HG03378 (cell line): ENCODE data around the gene LRRC25.
A peak's percentile ranks its signal among the peaks of the same experiment; 100 is the strongest.

Experiments used
- ATAC-seq: cut with Tn5 transposase; IDR thresholded peaks from one replicate; pipeline ENCODE4 v1.9.1; 2021; ENCODE audit warnings: mild to moderate bottlenecking, moderate library complexity; ENCODE audit not compliant: unreplicated experiment

Gene LRRC25

GRCh38 chr19:18436671-18437490 lies 39.5 kb upstream of the LRRC25 start:
- no peak for ATAC-seq

GRCh38 chr19:18435842-18436670 lies 38.6 kb upstream of the LRRC25 start:
- no peak for ATAC-seq

GRCh38 chr19:18435178-18435841 lies 37.9 kb upstream of the LRRC25 start:
- ATAC-seq, result no peak

GRCh38 chr19:18434411-18435175 lies 37.2 kb upstream of the LRRC25 start:
- ATAC-seq, result no peak

GRCh38 chr19:18433735-18434398 lies 36.4 kb upstream of the LRRC25 start:
- no peak for ATAC-seq

DNA sequence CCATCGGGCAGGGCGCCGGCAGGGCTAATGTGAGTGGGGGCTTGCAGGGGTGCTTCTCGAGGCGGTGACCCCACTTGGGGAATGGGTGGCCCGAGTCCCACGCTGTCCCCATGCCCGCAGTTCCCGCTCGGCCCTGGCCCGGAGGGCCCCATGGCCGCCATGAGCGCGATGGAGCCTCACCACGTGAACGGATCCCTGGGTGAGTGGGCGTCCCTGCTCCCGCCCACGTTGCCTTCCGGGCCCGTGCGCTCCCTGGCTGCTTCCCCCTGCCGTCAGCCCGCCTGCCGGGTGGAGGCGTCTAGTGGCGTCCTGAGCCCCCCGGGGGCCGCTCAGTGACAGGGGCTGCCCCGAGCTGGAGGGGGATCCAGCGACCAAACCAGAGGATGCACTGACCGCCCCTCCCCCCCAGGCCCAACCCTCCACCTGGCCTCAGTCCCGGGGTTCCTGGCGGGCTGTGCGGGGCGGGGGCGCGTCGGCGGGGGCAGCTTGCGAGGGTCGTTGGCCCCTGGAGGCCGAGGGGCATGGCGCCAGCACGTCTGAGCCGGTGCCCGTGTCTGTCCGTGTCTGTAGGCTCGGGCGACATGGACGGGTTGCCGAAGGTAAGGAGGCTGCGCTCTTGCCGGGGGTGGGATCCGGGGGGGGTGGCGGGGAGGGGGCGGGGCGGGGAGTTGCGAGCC lies 35.7 kb upstream of the LRRC25 start:
- no peak for ATAC-seq

DNA sequence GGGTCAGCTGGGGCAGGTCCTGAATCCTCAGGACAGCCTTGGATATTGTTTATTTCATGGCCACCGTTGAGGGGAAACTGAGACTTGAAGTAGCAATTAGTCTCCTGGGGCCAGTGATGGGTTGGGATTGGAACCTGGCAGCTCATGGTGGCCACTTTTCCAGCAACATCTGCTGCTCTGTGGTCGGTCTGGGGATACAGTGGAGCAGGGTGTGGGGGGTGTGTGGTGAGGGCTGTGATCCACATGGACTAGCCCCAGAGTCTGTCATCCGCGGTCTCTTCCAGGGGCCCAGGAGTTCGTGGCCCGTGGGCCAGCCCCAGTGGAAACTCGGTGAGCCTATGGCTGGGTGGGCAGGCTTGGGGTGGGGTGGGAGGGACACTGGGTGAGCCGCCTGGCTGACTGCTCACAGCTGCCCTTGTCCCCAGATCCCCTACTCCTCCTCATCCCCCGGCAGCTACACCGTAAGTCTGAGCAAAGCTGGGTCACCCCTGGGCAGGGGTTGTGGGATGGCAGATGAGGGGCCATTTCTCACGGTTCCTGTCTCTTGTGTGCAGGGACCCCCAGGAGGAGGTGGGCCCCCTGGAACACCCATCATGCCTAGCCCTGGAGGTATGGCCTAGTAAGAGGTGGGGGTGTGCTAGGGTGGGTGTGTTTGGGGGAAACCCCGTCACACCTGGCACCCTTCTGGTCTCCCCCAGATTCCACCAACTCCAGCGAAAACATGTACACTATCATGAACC lies 35.0 kb upstream of the LRRC25 start:
- no peak for ATAC-seq

DNA sequence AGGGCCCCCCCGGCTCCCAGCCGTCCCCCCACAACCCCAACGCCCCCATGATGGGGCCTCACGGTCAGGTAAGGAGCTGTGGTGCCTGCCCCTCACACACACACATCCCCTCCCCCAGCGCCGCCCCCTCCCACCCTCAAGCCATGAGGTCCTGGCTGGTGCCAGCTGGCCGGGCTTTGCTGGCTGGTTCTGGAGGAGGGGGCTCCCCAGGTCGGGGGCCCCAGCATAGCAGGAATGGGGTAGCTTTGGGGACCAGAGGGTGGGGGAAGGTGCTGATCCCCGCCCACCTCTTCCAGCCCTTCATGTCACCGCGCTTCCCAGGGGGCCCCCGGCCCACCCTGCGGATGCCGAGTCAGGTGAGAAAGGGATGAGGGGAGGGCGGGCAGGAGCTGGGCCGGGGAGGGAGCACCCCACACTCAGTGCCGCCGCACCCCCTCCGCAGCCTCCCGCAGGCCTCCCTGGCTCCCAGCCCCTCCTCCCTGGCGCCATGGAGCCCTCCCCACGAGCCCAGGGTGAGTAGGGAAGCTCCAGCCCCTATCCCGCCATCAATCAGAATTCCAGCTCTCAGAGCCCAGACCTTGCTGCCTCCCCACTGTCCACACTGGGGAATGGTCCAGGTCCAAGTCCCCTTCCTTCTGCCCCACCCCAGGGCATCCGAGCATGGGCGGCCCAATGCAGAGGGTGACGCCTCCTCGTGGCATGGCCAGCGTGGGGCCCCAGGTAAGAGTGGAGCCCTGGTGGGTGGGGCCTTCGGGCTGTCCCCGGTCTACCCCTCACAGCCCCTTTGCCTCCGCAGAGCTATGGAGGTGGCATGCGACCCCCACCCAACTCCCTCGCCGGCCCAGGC lies 34.2 kb upstream of the LRRC25 start:
- no peak for ATAC-seq

DNA sequence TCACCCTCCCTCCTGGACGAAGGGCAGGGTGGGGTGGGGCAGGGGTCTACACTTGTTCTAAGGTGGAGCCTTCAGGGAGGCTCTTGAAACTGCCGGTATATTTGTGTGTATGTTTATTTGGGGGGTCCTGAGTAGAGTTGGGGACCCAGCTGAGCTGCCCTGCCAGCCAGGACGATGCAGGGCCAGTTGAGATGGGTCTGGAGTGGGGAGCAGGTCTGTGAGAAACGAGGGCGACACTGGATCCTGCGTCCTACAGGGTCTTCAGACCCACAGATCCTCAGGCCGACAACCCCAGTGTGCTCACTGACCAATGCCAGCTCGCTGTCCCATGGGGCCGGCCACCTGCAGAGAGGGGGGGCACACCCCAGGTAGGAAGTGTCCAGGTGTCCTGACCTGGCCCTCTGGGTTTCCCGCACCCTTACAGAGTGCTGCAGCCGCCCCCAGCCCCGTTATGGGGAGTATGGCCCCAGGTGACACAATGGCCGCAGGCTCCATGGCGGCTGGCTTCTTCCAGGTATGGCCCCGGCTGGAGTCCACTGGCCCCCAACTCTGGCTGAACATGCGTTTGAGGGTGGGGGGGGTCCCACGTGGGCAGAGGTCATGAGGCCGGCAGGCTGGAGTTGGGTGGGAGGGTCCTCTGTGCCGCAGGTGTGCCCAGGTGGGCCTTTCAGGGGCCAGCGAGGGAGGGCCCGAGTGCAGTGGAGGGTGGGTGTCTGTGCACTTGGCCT lies 33.2 kb upstream of the LRRC25 start:
- ATAC-seq, result no peak

DNA sequence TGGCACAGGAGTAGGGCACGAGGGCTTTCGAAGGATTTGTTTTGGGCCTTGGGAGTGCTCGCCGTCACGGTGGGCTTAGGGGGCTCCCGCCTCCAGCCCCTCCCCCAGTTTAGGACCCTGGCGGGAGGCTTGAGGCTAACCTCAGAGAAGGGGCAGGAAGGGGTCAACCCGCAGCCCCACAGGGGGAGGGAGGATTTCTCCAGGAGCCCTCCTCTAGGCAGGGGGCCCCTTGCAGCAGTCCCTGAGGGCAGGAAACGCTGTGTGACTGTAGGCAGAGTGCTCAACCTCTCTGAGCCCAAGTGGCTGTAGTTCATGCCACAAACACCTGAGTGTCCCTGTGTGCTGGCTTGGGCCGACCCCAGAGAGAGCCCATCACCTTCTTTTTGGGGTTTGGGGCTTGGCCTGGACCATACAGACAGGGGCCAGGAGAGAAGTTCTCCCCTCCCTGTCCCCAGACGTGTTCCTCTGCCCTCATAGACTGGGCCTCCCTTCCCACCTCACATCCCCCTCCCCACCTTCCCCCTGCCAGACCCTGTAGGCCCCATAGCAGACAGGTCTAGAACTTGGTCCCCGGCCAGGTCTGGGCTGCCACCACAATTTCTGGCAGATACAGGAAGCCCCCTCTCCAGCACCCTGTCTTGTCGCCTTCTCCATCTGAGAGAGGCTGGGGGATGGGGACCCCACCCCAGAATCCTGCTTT lies 32.4 kb upstream of the LRRC25 start:
- no peak for ATAC-seq

- peak; percentile 45 for ATAC-seq
These were observed 31.6 kb upstream of the LRRC25 start for GRCh38 chr19:18428787-18429674.

GRCh38 chr19:18428173-18428786 lies 30.9 kb upstream of the LRRC25 start:
- no peak for ATAC-seq

DNA sequence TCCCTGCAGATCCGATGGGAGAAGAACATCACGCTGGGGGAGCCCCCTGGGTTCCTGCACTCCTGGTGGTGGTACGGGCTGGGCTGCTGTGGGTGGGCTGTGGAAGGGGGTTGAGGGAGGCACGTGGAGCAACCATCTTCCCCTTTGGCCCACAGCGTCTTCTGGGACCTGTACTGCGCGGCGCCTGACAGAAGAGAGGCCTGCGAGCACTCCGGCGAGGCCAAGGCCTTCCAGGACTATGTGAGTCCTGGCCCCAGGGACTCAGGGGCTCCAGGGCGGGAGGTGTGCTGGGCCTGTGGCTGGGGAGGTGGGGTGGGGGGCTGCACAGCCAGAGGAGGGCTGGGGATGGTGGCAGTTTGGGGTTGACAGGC lies 30.3 kb upstream of the LRRC25 start:
- no peak for ATAC-seq

DNA sequence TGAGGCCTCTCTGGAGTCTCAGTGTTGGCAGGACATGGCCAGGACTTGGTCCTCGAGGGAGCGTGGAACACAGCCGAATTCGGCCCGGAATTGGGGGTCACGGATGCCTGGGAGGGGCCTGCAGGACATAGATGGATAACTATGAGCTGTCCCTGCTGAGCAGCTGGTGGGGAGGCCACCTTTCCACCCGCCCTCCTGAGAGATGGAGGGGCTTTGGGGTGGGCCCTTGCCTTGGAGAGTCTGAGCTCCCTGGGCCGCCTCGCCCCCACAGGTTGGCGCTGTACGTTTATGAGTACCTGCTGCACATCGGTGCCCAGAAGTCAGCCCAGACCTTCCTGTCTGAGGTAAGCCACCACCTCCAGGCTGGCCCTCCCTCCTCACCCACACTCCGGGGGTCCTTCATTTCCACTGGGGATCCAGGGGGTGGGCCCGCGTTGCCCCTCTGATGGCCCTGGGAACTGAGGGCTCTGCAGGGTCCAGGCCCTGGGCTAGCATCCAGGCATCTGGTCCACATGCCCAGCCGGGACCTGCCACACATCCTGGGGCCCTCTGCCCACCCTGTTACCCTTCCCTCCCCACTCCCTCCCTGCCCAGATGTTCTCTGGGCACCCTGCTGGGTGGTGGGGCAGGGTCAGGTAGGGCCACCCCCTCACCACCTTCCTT lies 29.8 kb upstream of the LRRC25 start:
- no peak for ATAC-seq

- no peak for ATAC-seq
These were observed 29.0 kb upstream of the LRRC25 start for GRCh38 chr19:18426416-18426767.
